HG03095 (cell line): ENCODE results near the gene ATP5MK.
"Not testable (repeated sequence)": the region's sequence is repeated elsewhere in the genome, so short reads cannot be mapped to it uniquely, and the experiment has no call there.

Experiments
- ATAC-seq: cut with Tn5 transposase; IDR thresholded peaks from one replicate; pipeline ENCODE4 v1.9.1; 2021; ENCODE audit warnings: moderate library complexity; ENCODE audit not compliant: unreplicated experiment

Gene ATP5MK

GRCh38 chr10:103397191-103397825 is 1.0 kb upstream of the ATP5MK start:
- no peak for ATAC-seq

- ATAC-seq, result no peak
Measured at GRCh38 chr10:103396789-103397087, 463 bp upstream of the ATP5MK start.

GRCh38 chr10:103395754-103396066 is 565 bp downstream of the ATP5MK start:
- no peak for ATAC-seq

- no peak for ATAC-seq
Measured at GRCh38 chr10:103394180-103394579, 2.1 kb downstream of the ATP5MK start.

GRCh38 chr10:103382769-103383168 is 13.5 kb downstream of the ATP5MK start:
- ATAC-seq, result no peak

GRCh38 chr10:103374263-103374662 is 22.0 kb downstream of the ATP5MK start:
- no peak for ATAC-seq

- no peak for ATAC-seq
Measured at GRCh38 chr10:103373544-103373943, 22.7 kb downstream of the ATP5MK start.

- peak; percentile 41 for ATAC-seq
Measured at GRCh38 chr10:103367782-103368518, 28.3 kb downstream of the ATP5MK start, which contains the start of gene TAF5. Gene TAF5 (plus strand): TSS chr10:103367976. CDS start chr10:103367990, 14 bp downstream.

- no peak for ATAC-seq
Measured at GRCh38 chr10:103367379-103367781, 28.9 kb downstream of the ATP5MK start.

- not testable (repeated sequence) for ATAC-seq
Measured at GRCh38 chr10:103360791-103361190, 35.5 kb downstream of the ATP5MK start.

GRCh38 chr10:103359493-103359892 is 36.8 kb downstream of the ATP5MK start:
- not testable (repeated sequence) for ATAC-seq

GRCh38 chr10:103355906-103356599 is 40.2 kb downstream of the ATP5MK start:
- ATAC-seq, result no peak

GRCh38 chr10:103354567-103354966 is 41.7 kb downstream of the ATP5MK start:
- ATAC-seq, result not testable (repeated sequence)

GRCh38 chr10:103353281-103353680 is 43.0 kb downstream of the ATP5MK start:
- ATAC-seq, result no peak

GRCh38 chr10:103350517-103351260 is 45.6 kb downstream of the ATP5MK start, which contains the start of gene PCGF6:
Gene PCGF6 (minus strand): TSS chr10:103351140. CDS start chr10:103351066, 74 bp downstream.
- ATAC-seq, result peak; percentile 80

GRCh38 chr10:103350175-103350516 is 46.1 kb downstream of the ATP5MK start:
- ATAC-seq, result no peak
